ENCODE results near the gene SLF2.
A peak's percentile ranks its signal among the peaks of the same experiment; 100 is the strongest.

Gene SLF2

DNA sequence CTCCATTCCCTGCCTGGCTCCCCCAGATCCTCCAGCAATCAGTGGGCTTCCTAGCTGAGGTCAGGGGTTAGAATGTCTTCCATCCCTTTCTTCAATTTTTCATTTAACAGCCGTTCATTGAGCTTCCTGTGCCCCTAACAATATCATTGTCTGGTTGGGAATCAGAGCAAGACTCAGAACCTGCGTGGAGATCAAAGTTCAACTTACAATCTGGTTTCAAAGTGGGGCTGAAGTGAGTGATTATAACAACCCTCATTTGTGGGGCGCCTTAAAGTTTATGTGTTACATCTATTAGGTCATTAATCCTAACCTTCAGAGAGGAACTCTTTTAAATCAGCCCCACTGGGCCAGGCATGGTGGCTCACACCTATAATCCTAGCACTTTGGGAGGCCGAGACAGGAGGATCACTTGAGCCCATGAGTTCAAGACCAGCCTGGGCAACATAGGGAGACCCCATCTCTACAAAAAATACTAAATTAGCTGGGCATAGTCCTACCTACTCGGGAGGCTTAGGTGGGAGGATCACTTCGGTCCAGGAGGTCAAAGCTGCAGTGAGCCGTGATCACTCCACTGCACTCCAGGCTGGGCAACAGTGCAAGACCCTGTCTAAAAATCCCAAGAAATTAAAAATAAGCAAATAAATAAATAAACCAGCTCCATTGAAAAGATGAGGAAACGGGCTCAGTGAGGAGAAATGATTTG, 45.4 kb upstream of the SLF2 start:
- no peak for DNase-seq (ENCODE audit: low spot score)
- in situ Hi-C loops (cut with MboI; ENCODE audit: low pct_unique_long_range_greater_than_20kb, low sequenced_read_pairs, unreplicated experiment) = no loop called here
- TF ChIP-seq CTCF (IDR thresholded peaks at IDR 0.05; ENCODE audit: extremely low read depth, insufficient read depth, missing control alignments) = no peak

DNA sequence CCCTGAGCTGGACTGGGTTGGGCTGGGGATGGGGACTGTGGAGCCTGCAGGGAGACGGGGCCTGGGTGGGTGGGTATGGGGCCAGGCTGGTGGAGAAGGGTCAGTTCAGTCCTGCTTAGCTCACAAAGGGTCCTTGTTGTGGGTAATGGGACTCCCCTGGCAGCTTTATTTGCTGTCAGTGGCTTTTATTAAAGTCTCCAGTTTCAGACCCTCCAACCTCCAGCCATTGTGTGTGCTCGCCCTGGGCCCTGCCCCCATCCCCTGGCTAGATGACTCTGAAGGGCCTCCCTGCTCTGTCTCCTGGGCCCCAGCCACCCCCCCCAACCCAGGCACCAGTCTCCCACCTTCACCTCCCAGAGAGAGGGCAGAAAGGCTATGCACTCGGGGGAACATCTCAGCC, 44.4 kb upstream of the SLF2 start:
- no peak for TF ChIP-seq CTCF (IDR thresholded peaks at IDR 0.05; ENCODE audit: extremely low read depth, insufficient read depth, missing control alignments)
- DNase-seq (ENCODE audit: low spot score) = no peak
- in situ Hi-C loops (cut with MboI; ENCODE audit: low pct_unique_long_range_greater_than_20kb, low sequenced_read_pairs, unreplicated experiment) = no loop called here

DNA sequence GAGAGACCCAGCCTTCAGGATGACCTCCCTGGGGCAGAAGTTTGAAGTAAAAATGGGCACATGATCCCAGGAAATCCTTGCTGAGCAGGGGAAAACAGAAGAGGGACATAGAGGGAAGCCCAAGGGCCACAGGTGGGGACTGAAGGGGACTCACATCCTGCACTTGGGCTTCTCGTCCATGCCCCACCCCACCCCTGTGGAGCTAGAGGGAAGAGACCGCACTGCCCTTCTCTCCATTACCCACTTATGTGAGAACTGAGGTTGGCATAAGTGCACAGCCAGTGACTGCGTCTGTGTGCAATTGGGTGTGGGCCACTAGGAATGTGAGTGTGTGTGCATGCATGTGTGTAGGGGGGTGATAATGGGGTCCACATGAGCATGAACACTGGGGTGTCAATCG, 43.4 kb upstream of the SLF2 start:
- no peak for TF ChIP-seq CTCF (IDR thresholded peaks at IDR 0.05; ENCODE audit: extremely low read depth, insufficient read depth, missing control alignments)
- in situ Hi-C loops (cut with MboI; ENCODE audit: low pct_unique_long_range_greater_than_20kb, low sequenced_read_pairs, unreplicated experiment) = no loop called here
- no peak for DNase-seq (ENCODE audit: low spot score)

DNA sequence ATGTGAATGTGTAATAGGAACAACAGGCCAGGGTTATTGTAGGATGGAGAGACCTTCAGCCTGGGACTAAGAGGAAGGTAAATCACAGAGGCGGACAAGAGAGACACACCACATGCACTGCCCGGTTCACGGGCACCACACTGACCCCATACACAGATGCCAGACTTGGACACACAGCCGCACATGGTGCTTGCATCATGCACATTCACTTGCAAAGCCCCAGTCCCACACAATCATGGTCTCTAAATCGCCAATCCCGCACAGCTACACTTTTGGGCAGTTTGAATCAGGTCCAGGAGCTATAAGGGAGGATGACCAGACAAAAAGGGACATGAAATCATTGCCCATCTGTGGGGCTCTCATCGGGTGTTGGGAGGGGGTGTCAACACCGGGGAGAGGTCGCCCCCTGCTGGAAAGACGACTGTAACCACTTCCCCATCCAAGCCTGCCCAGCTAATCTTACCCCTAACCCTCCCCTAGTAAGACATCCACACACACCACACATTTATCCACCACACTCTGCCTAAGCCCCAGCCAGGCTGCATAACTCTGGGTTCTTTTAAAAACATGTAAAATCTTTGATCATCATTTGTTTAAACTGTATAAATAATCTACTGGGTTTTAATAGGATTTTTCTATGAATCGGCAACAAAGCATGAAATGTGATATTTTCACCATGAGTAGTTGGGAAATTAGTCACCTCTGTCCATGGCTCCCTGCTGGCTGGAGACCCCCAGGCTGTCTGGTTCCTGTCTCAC, 40.5 kb upstream of the SLF2 start:
- peak; percentile 88 for DNase-seq (ENCODE audit: low spot score)
- in situ Hi-C loops (cut with MboI; ENCODE audit: low pct_unique_long_range_greater_than_20kb, low sequenced_read_pairs, unreplicated experiment) = no loop called here
- peak; percentile 59 for TF ChIP-seq CTCF (IDR thresholded peaks at IDR 0.05; ENCODE audit: extremely low read depth, insufficient read depth, missing control alignments)

GRCh38 chr10:100873146-100873826, 39.5 kb upstream of the SLF2 start:
- DNase-seq (ENCODE audit: low spot score) = no peak
- no peak for TF ChIP-seq CTCF (IDR thresholded peaks at IDR 0.05; ENCODE audit: extremely low read depth, insufficient read depth, missing control alignments)
- in situ Hi-C loops (cut with MboI; ENCODE audit: low pct_unique_long_range_greater_than_20kb, low sequenced_read_pairs, unreplicated experiment) = no loop called here

DNA sequence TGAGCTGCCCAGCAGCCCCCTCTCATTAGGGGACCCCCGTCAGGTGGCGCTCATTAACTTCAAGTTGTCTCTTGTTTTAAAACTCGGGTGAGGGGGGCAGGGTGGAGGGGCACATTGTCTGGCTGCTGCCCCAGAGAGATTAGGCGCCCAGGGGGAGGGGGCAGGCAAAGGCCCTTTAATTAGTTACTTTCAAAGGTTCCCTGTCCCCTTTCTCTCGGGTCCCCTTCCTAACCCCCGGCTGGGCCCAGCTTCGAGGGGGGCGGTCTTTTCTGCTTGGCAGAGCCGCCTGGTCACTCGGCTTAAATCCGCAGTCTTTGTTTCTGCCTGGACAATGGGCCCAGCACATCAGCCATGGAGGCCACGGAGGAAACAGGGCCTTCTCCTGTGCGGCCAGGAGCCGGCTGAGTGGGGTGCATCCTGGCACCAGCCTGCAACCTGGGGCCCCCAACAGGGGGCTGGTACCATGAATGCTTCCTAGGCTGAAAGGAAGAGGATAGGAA, 38.9 kb upstream of the SLF2 start:
- no peak for DNase-seq (ENCODE audit: low spot score)
- no peak for TF ChIP-seq CTCF (IDR thresholded peaks at IDR 0.05; ENCODE audit: extremely low read depth, insufficient read depth, missing control alignments)
- in situ Hi-C loops (cut with MboI; ENCODE audit: low pct_unique_long_range_greater_than_20kb, low sequenced_read_pairs, unreplicated experiment) = no loop called here
